ENCODE measurements around the gene BAHD1. TPM values are rescaled to one million over a fixed set of nuclear protein-coding genes. Genes with fewer than 3 reads are reported as not detected.

BAHD1 gene
- total RNA-seq, 1 experiment from 2014 or later = 49.1 TPM

DNA sequence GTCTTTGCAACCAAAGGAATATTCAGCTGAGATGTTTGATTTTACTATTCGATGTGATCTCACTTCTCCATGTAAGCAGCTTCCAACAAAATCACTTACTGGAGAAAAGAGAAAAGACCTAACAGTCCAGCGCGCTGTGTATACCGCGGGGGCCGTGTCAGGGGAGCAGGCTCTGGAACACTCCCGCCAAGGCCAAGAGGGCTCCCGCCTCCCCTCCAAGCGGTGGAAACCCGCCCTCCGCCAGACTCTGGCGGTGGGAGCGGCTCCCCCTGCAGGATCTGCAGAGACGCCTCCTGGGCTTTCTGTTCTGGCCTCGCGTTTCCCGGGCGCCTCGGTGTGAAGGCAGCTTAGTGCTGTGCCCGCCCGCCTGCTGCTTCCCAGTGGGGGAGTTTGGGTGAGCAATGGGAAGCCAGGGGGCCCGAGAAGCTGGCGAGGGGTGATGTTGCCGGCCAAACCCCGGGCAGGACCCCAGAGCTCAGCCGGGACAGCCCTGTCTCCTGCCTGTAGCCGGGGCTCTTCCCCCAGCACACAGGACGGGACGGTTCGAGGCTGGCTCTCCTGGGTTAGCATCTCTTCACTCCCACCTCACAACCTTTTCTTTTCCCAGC lies 66.3 kb downstream of the BAHD1 start (continued):
- TF ChIP-seq, protein P1, sequence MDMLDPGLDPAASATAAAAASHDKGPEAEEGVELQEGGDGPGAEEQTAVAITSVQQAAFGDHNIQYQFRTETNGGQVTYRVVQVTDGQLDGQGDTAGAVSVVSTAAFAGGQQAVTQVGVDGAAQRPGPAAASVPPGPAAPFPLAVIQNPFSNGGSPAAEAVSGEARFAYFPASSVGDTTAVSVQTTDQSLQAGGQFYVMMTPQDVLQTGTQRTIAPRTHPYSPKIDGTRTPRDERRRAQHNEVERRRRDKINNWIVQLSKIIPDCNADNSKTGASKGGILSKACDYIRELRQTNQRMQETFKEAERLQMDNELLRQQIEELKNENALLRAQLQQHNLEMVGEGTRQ (CRISPR knock-in tag; IDR thresholded peaks at IDR 0.05) = no peak
- TF ChIP-seq, protein P2, sequence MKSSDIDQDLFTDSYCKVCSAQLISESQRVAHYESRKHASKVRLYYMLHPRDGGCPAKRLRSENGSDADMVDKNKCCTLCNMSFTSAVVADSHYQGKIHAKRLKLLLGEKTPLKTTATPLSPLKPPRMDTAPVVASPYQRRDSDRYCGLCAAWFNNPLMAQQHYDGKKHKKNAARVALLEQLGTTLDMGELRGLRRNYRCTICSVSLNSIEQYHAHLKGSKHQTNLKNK (CRISPR knock-in tag; IDR thresholded peaks at IDR 0.05) = no peak
- 0 out of 2 replicates have a peak, but pooled peaks have one; percentile 44 for TF ChIP-seq CREM (CRISPR knock-in tag; IDR thresholded peaks at IDR 0.05)
- no peak for TF ChIP-seq ZNF396 (CRISPR knock-in tag; IDR thresholded peaks at IDR 0.05; ENCODE audit: borderline replicate concordance)
- TF ChIP-seq, protein P3, sequence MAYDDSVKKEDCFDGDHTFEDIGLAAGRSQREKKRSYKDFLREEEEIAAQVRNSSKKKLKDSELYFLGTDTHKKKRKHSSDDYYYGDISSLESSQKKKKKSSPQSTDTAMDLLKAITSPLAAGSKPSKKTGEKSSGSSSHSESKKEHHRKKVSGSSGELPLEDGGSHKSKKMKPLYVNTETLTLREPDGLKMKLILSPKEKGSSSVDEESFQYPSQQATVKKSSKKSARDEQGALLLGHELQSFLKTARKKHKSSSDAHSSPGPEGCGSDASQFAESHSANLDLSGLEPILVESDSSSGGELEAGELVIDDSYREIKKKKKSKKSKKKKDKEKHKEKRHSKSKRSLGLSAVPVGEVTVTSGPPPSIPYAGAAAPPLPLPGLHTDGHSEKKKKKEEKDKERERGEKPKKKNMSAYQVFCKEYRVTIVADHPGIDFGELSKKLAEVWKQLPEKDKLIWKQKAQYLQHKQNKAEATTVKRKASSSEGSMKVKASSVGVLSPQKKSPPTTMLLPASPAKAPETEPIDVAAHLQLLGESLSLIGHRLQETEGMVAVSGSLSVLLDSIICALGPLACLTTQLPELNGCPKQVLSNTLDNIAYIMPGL (CRISPR knock-in tag; IDR thresholded peaks at IDR 0.05) = peak; percentile 83

DNA sequence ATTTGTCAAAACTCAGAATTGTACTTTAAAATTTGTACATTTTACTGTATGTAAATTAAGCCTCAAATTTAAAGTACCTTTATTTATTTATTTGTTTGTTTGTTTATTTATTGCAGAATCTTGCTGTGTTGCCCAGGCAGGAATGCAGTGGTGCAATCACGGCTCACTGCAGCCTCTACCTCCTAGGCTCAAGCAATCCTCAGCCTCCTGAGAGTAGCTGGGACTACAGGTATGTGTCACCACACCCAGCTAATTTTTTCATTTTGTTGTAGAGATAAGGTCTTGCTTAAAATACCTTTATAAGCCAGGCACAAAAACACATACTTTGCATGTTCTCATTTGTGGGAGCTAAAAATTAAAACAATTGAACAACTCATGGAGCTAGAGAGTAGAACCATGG lies 67.5 kb downstream of the BAHD1 start:
- Mint-ChIP-seq H3K4me1 (peaks cover 22% of the 10 kb centered on the region), H3K27ac (no peak overlapping the region), H3K4me3 (no peak overlapping the region), H3K9me3 (no peaks in the 10 kb centered on the region), H3K27me3 (ENCODE audit: low read depth) (peaks cover 57% of the 10 kb centered on the region), H3K36me3 (no peaks in the 10 kb centered on the region)
- no peak for DNase-seq (ENCODE audit: low spot score)
- POLR2A ChIA-PET = no interaction called here
- CTCF ChIA-PET = interaction anchor here (0.9 to 2.1 kb wide), 6 partner anchors 11 to 170 kb away, joined by 3 to 18 read pairs (median 4); partner anchors contain the start of genes BAHD1 and CCDC9B
- no peak for TF ChIP-seq TCF7 (CRISPR knock-in tag; IDR thresholded peaks at IDR 0.05; ENCODE audit: low read depth)
- no peak for ATAC-seq

DNA sequence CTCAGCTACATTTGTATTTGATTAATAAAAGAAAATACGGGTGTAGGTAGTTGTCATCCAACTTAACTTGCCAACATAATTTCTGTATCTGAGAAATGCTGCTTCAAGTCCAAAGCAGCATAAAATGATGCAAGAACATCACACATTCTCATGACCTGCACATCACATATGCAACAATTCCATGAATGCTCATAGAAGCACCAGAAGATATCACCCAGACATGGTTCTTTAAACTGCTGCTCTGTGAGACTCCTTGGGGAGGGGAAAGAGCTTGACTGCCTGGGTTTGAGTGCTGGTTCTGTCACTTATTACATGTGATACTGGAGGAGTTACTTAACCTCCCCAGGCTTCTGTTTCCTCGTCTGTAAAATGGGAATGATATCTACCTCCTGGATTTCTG lies 69.4 kb downstream of the BAHD1 start:
- 0 out of 2 replicates have a peak overlapping the region, but pooled peaks have one; percentile 19 for H3K4me3 Mint-ChIP-seq
- ChIA-PET CTCF (interaction anchor here (1.0 to 1.6 kb wide), 2 partner anchors 9 to 172 kb away, joined by 3 read pairs; no protein-coding TSS in a partner anchor), POLR2A (interaction anchor here (1.7 kb wide), 1 partner anchor 65 kb away, joined by 4 read pairs; no protein-coding TSS in a partner anchor)
- peaks cover 63% of the 10 kb centered on the region for H3K27me3 Mint-ChIP-seq (ENCODE audit: low read depth)
- no peaks in the 10 kb centered on the region for H3K9me3 Mint-ChIP-seq
- no peak for DNase-seq (ENCODE audit: low spot score)
- no peak for ATAC-seq
- TF ChIP-seq ESRRA (CRISPR knock-in tag; IDR thresholded peaks at IDR 0.05; ENCODE audit: borderline replicate concordance) (no peak), MXD4 (CRISPR knock-in tag; IDR thresholded peaks at IDR 0.05; ENCODE audit: borderline replicate concordance) (no peak), CREM (CRISPR knock-in tag; IDR thresholded peaks at IDR 0.05) (no peak), ZNF317 (CRISPR knock-in tag; IDR thresholded peaks at IDR 0.05; ENCODE audit: borderline replicate concordance, low read depth) (no peak), ZNF219 (CRISPR knock-in tag; IDR thresholded peaks at IDR 0.05; ENCODE audit: borderline replicate concordance) (no peak), TCF7 (CRISPR knock-in tag; IDR thresholded peaks at IDR 0.05; ENCODE audit: low read depth) (no peak), OVOL2 (CRISPR knock-in tag; IDR thresholded peaks at IDR 0.05; ENCODE audit: borderline replicate concordance) (no peak), RORB (CRISPR knock-in tag; IDR thresholded peaks at IDR 0.05) (no peak), ZNF263 (CRISPR knock-in tag; IDR thresholded peaks at IDR 0.05; ENCODE audit: low read depth) (no peak), CREB1 (CRISPR knock-in tag; IDR thresholded peaks at IDR 0.05) (no peak)
- TF ChIP-seq, protein P1 (CRISPR knock-in tag; IDR thresholded peaks at IDR 0.05) = no peak
- TF ChIP-seq, protein P4, sequence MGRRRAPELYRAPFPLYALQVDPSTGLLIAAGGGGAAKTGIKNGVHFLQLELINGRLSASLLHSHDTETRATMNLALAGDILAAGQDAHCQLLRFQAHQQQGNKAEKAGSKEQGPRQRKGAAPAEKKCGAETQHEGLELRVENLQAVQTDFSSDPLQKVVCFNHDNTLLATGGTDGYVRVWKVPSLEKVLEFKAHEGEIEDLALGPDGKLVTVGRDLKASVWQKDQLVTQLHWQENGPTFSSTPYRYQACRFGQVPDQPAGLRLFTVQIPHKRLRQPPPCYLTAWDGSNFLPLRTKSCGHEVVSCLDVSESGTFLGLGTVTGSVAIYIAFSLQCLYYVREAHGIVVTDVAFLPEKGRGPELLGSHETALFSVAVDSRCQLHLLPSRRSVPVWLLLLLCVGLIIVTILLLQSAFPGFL (CRISPR knock-in tag; IDR thresholded peaks at IDR 0.05; ENCODE audit: borderline replicate concordance) = no peak
- TF ChIP-seq, protein P5, sequence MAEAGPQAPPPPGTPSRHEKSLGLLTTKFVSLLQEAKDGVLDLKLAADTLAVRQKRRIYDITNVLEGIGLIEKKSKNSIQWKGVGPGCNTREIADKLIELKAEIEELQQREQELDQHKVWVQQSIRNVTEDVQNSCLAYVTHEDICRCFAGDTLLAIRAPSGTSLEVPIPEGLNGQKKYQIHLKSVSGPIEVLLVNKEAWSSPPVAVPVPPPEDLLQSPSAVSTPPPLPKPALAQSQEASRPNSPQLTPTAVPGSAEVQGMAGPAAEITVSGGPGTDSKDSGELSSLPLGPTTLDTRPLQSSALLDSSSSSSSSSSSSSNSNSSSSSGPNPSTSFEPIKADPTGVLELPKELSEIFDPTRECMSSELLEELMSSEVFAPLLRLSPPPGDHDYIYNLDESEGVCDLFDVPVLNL (CRISPR knock-in tag; IDR thresholded peaks at IDR 0.05; ENCODE audit: borderline replicate concordance, low read depth) = no peak
- H3K27ac Mint-ChIP-seq = no peak overlapping the region
- peaks cover 22% of the 10 kb centered on the region for H3K4me1 Mint-ChIP-seq
- no peaks in the 10 kb centered on the region for H3K36me3 Mint-ChIP-seq

Measured in WTC11 (cell line).